ENCODE results near the gene SUSD6.
"Not testable (repeated sequence)": the region's sequence is repeated elsewhere in the genome, so short reads cannot be mapped to it uniquely, and the experiment has no call there.

Gene SUSD6

GRCh38 chr14:69620981-69621380, 9.6 kb downstream of the SUSD6 start:
- DNase-seq (ENCODE audit: low read depth, low spot score) = no peak

- DNase-seq (ENCODE audit: low read depth, low spot score) = no peak
Measured at GRCh38 chr14:69624136-69624535, 12.7 kb downstream of the SUSD6 start.

- DNase-seq (ENCODE audit: low read depth, low spot score) = peak; percentile 11
Measured at GRCh38 chr14:69625299-69626131, 14.1 kb downstream of the SUSD6 start.

- no peak for DNase-seq (ENCODE audit: low read depth, low spot score)
Measured at GRCh38 chr14:69626132-69626500, 14.7 kb downstream of the SUSD6 start.

GRCh38 chr14:69629225-69630127, 18.1 kb downstream of the SUSD6 start:
- DNase-seq (ENCODE audit: low read depth, low spot score) = no peak

- no peak for DNase-seq (ENCODE audit: low read depth, low spot score)
Measured at GRCh38 chr14:69630360-69630759, 19.0 kb downstream of the SUSD6 start.

GRCh38 chr14:69631509-69631908, 20.1 kb downstream of the SUSD6 start:
- DNase-seq (ENCODE audit: low read depth, low spot score) = no peak

GRCh38 chr14:69632164-69632563, 20.8 kb downstream of the SUSD6 start:
- no peak for DNase-seq (ENCODE audit: low read depth, low spot score)

GRCh38 chr14:69632593-69633151, 21.3 kb downstream of the SUSD6 start:
- no peak for DNase-seq (ENCODE audit: low read depth, low spot score)

- no peak for DNase-seq (ENCODE audit: low read depth, low spot score)
Measured at GRCh38 chr14:69633238-69633637, 21.8 kb downstream of the SUSD6 start.

GRCh38 chr14:69635981-69636639, 24.7 kb downstream of the SUSD6 start:
- no peak for DNase-seq (ENCODE audit: low read depth, low spot score)

- no peak for DNase-seq (ENCODE audit: low read depth, low spot score)
Measured at GRCh38 chr14:69636718-69637480, 25.5 kb downstream of the SUSD6 start.

GRCh38 chr14:69637503-69638031, 26.2 kb downstream of the SUSD6 start:
- no peak for DNase-seq (ENCODE audit: low read depth, low spot score)

- no peak for DNase-seq (ENCODE audit: low read depth, low spot score)
Measured at GRCh38 chr14:69640931-69641330, 29.5 kb downstream of the SUSD6 start.

GRCh38 chr14:69642212-69642793, 30.9 kb downstream of the SUSD6 start:
- not testable (repeated sequence) for DNase-seq (ENCODE audit: low read depth, low spot score)

GRCh38 chr14:69643430-69644200, 32.2 kb downstream of the SUSD6 start:
- peak; percentile 76 for DNase-seq (ENCODE audit: low read depth, low spot score)

GRCh38 chr14:69644814-69645213, 33.4 kb downstream of the SUSD6 start:
- DNase-seq (ENCODE audit: low read depth, low spot score) = no peak

GRCh38 chr14:69647213-69647612, 35.8 kb downstream of the SUSD6 start:
- no peak for DNase-seq (ENCODE audit: low read depth, low spot score)

- not testable (repeated sequence) for DNase-seq (ENCODE audit: low read depth, low spot score)
Measured at GRCh38 chr14:69647642-69648041, 36.2 kb downstream of the SUSD6 start.
